Immature natural killer cell (primary cell): ENCODE measurements around the gene MPIG6B. TPM values are rescaled to one million over a fixed set of nuclear protein-coding genes. Genes with fewer than 3 reads are reported as not detected.

Source experiments
- DNase-seq, 3 donors: peaks; one replicate each; pipeline ENCODE4 v3.0.0; 2022; ENCODE audit warnings: mixed read lengths in 1 of 3
- H3K27ac Mint-ChIP-seq, 6 donors: one replicate each; pipeline ENCODE4 v1.8.0; 2020; ENCODE audit warnings: mixed read lengths in 6 of 6, mild to moderate bottlenecking in 5 of 6, inconsistent platforms in 4 of 6, moderate library complexity in 3 of 6
- H3K27me3 Mint-ChIP-seq, 3 donors: one replicate each; pipeline ENCODE4 v1.8.0; 2020 to 2021; ENCODE audit warnings: low read depth in 3 of 3, mild to moderate bottlenecking in 3 of 3, mixed read lengths in 3 of 3, moderate library complexity in 3 of 3, inconsistent platforms in 1 of 3
- H3K36me3 Mint-ChIP-seq, 3 donors: one replicate each; pipeline ENCODE4 v1.8.0; 2020; ENCODE audit warnings: mixed read lengths in 3 of 3, inconsistent platforms in 2 of 3, mild to moderate bottlenecking in 2 of 3
- H3K4me1 Mint-ChIP-seq, 2 donors: one replicate each; pipeline ENCODE4 v1.8.0; 2020; ENCODE audit warnings: inconsistent platforms in 2 of 2, mild to moderate bottlenecking in 2 of 2, mixed read lengths in 2 of 2, moderate library complexity in 1 of 2
- H3K4me3 Mint-ChIP-seq, 5 donors: one replicate each; pipeline ENCODE4 v1.8.0; 2020; ENCODE audit warnings: mild to moderate bottlenecking in 5 of 5, mixed read lengths in 5 of 5, inconsistent platforms in 3 of 5, moderate library complexity in 3 of 5
- H3K9me3 Mint-ChIP-seq, 6 donors: one replicate each; pipeline ENCODE4 v1.8.0; 2020; ENCODE audit warnings: mild to moderate bottlenecking in 6 of 6, mixed read lengths in 6 of 6, inconsistent platforms in 4 of 6, moderate library complexity in 3 of 6
- polyA plus RNA-seq, 3 donors: library from polyadenylated mRNA; unstranded; fragments of 300-500 nt; fragmentation: Illumina TruSeq; gene quantifications; one replicate each; pipeline ENCODE4 v1.2.3, GENCODE V29; 2021

MPIG6B gene
- polyA plus RNA-seq, 3 donors from 2014 or later = 2.6 to 10.9 (median 6.3) TPM

DNA sequence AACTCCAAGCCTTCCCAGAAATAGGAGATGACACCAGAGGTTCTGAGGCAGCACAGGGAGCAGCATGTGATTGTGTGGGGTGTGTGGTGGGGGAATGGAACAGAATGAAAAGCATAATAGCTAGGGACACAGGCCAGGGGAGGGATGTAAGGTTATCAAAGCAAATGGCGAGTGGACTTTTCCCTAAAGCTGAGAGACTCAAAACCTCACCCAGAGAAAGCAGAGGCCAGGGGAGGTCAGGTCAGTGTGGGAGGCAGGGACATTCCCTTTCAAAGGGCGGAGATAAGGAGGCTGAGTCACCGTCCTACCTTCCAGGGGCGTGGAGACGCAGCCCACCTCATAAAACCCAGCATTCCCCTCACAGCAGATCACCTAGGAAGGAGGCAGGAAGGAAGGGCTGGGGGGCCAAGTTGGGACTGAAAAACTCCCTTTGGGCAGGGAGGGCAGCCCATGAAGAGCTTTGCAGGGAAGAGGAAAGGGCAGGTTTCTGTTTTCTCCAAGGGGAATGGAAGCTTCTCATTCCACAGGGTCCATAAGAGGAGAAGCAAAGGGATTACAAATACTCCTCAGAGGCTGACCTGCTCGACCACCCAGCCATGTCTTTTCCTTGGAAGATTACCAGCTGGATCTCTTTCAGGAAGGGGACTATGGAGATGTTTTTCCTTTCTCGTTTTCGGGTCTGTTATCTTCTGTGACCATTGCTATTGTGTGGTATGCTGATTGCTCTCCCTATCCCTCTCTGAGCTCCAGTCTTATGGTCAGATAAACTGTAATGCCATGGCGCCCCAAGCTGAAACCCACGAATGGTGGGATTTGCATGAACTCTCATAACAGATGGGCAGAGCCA is 32.7 kb upstream of the MPIG6B start:
- no peaks in the 10 kb centered on the region for H3K9me3 Mint-ChIP-seq
- H3K4me1 Mint-ChIP-seq = no peaks in the 10 kb centered on the region
- H3K4me3 Mint-ChIP-seq = no peak overlapping the region
- peaks cover 0 to 3% (median 2%) of the 10 kb centered on the region in 3 donors for H3K27me3 Mint-ChIP-seq
- H3K36me3 Mint-ChIP-seq = peaks cover 14 to 42% (median 16%) of the 10 kb centered on the region in 3 donors
- DNase-seq = no peak
- H3K27ac Mint-ChIP-seq = peak overlapping the region in 4 of 6 donors; percentile 18 to 70 (median 34)

- no peak for DNase-seq
- Mint-ChIP-seq H3K27me3 (peaks cover 0 to 2% (median 2%) of the 10 kb centered on the region in 3 donors), H3K9me3 (no peaks in the 10 kb centered on the region), H3K4me1 (no peaks in the 10 kb centered on the region), H3K4me3 (no peak overlapping the region), H3K27ac (peak overlapping the region in 1 of 6 donors; percentile 18), H3K36me3 (peaks cover 13 to 41% (median 16%) of the 10 kb centered on the region in 3 donors)
Observed at GRCh38 chr6:31691078-31691463, 32.1 kb upstream of the MPIG6B start.

GRCh38 chr6:31691564-31692108 is 31.5 kb upstream of the MPIG6B start:
- peak overlapping the region in 1 of 6 donors; percentile 26 for H3K27ac Mint-ChIP-seq
- no peak overlapping the region for H3K4me3 Mint-ChIP-seq
- H3K9me3 Mint-ChIP-seq = no peaks in the 10 kb centered on the region
- H3K4me1 Mint-ChIP-seq = no peaks in the 10 kb centered on the region
- DNase-seq = no peak
- H3K27me3 Mint-ChIP-seq = peaks cover 0 to 2% (median 0%) of the 10 kb centered on the region in 3 donors
- H3K36me3 Mint-ChIP-seq = peaks cover 8 to 36% (median 12%) of the 10 kb centered on the region in 3 donors

- Mint-ChIP-seq H3K27me3 (peaks cover 0 to 2% (median 0%) of the 10 kb centered on the region in 3 donors), H3K36me3 (peaks cover 8 to 36% (median 17%) of the 10 kb centered on the region in 3 donors), H3K4me1 (peaks cover 0 to 6% of the 10 kb centered on the region in 2 donors), H3K4me3 (no peak overlapping the region), H3K27ac (no peak overlapping the region), H3K9me3 (no peaks in the 10 kb centered on the region)
- no peak for DNase-seq
Observed at GRCh38 chr6:31692353-31692752, 30.8 kb upstream of the MPIG6B start.

- no peak overlapping the region for H3K4me3 Mint-ChIP-seq
- H3K9me3 Mint-ChIP-seq = no peaks in the 10 kb centered on the region
- no peak for DNase-seq
- peaks cover 6 to 32% (median 18%) of the 10 kb centered on the region in 3 donors for H3K36me3 Mint-ChIP-seq
- no peak overlapping the region for H3K27ac Mint-ChIP-seq
- H3K27me3 Mint-ChIP-seq = peaks cover 0 to 2% (median 0%) of the 10 kb centered on the region in 3 donors
- H3K4me1 Mint-ChIP-seq = peaks cover 4 to 11% of the 10 kb centered on the region in 2 donors
Observed at GRCh38 chr6:31692886-31693285, 30.3 kb upstream of the MPIG6B start.

DNA sequence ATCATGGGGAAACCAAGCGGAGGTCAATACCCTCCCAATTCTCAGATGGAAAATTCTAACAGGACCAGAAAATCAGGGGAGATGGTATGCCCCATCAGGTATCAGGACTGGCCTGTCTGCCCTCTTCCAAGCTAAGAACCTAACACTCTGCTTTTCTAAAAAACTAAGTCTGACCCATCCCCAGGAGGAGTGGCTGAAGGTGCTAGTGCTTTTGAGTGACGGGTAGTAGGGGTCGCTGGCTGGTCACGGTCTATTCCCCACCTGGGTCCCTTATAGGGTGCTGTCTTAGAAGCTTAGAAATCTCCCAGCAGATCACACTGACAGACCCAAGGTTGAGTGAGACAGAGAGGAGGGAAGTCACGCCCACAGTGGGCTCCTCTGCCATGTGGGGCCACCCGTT is 29.6 kb upstream of the MPIG6B start:
- no peak for DNase-seq
- peaks cover 5 to 34% (median 18%) of the 10 kb centered on the region in 3 donors for H3K36me3 Mint-ChIP-seq
- H3K9me3 Mint-ChIP-seq = no peaks in the 10 kb centered on the region
- no peak overlapping the region for H3K4me3 Mint-ChIP-seq
- H3K27me3 Mint-ChIP-seq = peaks cover 0 to 2% (median 0%) of the 10 kb centered on the region in 3 donors
- no peak overlapping the region for H3K27ac Mint-ChIP-seq
- peaks cover 5 to 15% of the 10 kb centered on the region in 2 donors for H3K4me1 Mint-ChIP-seq

GRCh38 chr6:31697555-31697954 is 25.6 kb upstream of the MPIG6B start:
- H3K4me1 Mint-ChIP-seq = peaks cover 29 to 37% of the 10 kb centered on the region in 2 donors
- peaks cover 0 to 3% (median 1%) of the 10 kb centered on the region in 3 donors for H3K27me3 Mint-ChIP-seq
- peaks cover 5 to 18% (median 14%) of the 10 kb centered on the region in 3 donors for H3K36me3 Mint-ChIP-seq
- no peak for DNase-seq
- H3K9me3 Mint-ChIP-seq = no peaks in the 10 kb centered on the region
- H3K27ac Mint-ChIP-seq = peak overlapping the region; percentile 0 to 63 (median 42)
- H3K4me3 Mint-ChIP-seq = no peak overlapping the region

DNA sequence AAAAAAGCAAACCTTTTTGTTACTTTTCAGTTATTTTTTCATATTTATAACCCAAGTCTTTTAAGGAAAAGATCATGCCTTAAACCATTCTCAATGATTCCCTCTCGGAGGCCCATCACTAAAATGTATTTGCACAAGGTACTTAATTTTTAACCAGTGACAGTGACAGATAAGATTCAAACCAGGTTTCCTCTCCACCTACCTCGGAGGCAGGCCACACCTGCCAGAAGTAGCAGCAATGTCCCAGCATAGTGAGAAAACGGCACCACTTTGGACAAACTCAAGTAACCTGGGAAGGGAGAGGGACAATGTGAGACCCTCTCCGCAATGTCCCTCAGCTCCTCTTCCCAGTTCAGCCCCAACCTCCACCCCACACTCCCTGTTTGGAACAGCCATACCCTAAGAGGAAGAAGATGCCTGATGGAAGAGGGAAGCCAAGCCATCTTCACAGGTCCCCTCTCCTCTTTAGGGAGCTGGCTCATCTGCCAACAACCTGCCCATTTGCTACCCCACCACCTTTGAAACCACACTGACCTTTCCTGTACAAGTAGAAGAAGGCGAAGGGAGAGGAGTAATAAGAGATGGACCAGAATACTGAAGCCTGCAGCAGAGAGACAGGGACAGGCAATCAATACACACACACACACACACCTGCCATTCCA is 22.3 kb upstream of the MPIG6B start:
- no peaks in the 10 kb centered on the region for H3K9me3 Mint-ChIP-seq
- peaks cover 2 to 8% (median 3%) of the 10 kb centered on the region in 3 donors for H3K27me3 Mint-ChIP-seq
- peaks cover 0 to 12% (median 5%) of the 10 kb centered on the region in 3 donors for H3K36me3 Mint-ChIP-seq
- peak overlapping the region; percentile 81 to 99 (median 98) for H3K27ac Mint-ChIP-seq
- H3K4me3 Mint-ChIP-seq = peak overlapping the region; percentile 94 to 99 (median 96)
- H3K4me1 Mint-ChIP-seq = peaks cover 40 to 47% of the 10 kb centered on the region in 2 donors
- no peak for DNase-seq

GRCh38 chr6:31701666-31702404 is 21.3 kb upstream of the MPIG6B start:
- peak overlapping the region; percentile 94 to 99 (median 96) for H3K4me3 Mint-ChIP-seq
- peaks cover 40 to 46% of the 10 kb centered on the region in 2 donors for H3K4me1 Mint-ChIP-seq
- peaks cover 0 to 12% (median 5%) of the 10 kb centered on the region in 3 donors for H3K36me3 Mint-ChIP-seq
- DNase-seq = no peak
- no peaks in the 10 kb centered on the region for H3K9me3 Mint-ChIP-seq
- peak overlapping the region; percentile 95 to 99 (median 98) for H3K27ac Mint-ChIP-seq
- peaks cover 2 to 8% (median 3%) of the 10 kb centered on the region in 3 donors for H3K27me3 Mint-ChIP-seq

GRCh38 chr6:31702405-31702818 is 20.8 kb upstream of the MPIG6B start:
- Mint-ChIP-seq H3K9me3 (no peaks in the 10 kb centered on the region), H3K27ac (peak overlapping the region; percentile 95 to 99 (median 98)), H3K36me3 (peaks cover 0 to 7% (median under 1%) of the 10 kb centered on the region in 3 donors), H3K4me3 (peak overlapping the region; percentile 94 to 99 (median 96)), H3K27me3 (peaks cover 3 to 8% (median 3%) of the 10 kb centered on the region in 3 donors), H3K4me1 (peaks cover 39 to 41% of the 10 kb centered on the region in 2 donors)
- no peak for DNase-seq

GRCh38 chr6:31702819-31703716 is 20.1 kb upstream of the MPIG6B start, which contains the start of gene ABHD16A:
TSS of gene ABHD16A (minus strand) at chr6:31703324. CDS start at chr6:31703281, 43 bp downstream.
- DNase-seq = peak; percentile 97
- peaks cover 3 to 8% (median 3%) of the 10 kb centered on the region in 3 donors for H3K27me3 Mint-ChIP-seq
- no peaks in the 10 kb centered on the region for H3K9me3 Mint-ChIP-seq
- peaks cover 34 to 35% of the 10 kb centered on the region in 2 donors for H3K4me1 Mint-ChIP-seq
- H3K27ac Mint-ChIP-seq = peak within 1 kb of the TSS; percentile 95 to 99 (median 98)
- peaks cover 0 to 5% (median 0%) of the 10 kb centered on the region in 3 donors for H3K36me3 Mint-ChIP-seq
- peak within 1 kb of the TSS; percentile 94 to 99 (median 96) for H3K4me3 Mint-ChIP-seq

GRCh38 chr6:31705931-31706330 is 17.2 kb upstream of the MPIG6B start:
- DNase-seq = no peak
- H3K9me3 Mint-ChIP-seq = no peaks in the 10 kb centered on the region
- H3K4me3 Mint-ChIP-seq = no peak overlapping the region
- H3K27me3 Mint-ChIP-seq = peaks cover 3 to 8% (median 4%) of the 10 kb centered on the region in 3 donors
- peaks cover 30 to 32% of the 10 kb centered on the region in 2 donors for H3K4me1 Mint-ChIP-seq
- no peak overlapping the region for H3K27ac Mint-ChIP-seq
- H3K36me3 Mint-ChIP-seq = no peaks in the 10 kb centered on the region
